ENCODE measurements around the gene CORIN.
"Not testable (repeated sequence)": the region's sequence is repeated elsewhere in the genome, so short reads cannot be mapped to it uniquely, and the experiment has no call there.

DNA sequence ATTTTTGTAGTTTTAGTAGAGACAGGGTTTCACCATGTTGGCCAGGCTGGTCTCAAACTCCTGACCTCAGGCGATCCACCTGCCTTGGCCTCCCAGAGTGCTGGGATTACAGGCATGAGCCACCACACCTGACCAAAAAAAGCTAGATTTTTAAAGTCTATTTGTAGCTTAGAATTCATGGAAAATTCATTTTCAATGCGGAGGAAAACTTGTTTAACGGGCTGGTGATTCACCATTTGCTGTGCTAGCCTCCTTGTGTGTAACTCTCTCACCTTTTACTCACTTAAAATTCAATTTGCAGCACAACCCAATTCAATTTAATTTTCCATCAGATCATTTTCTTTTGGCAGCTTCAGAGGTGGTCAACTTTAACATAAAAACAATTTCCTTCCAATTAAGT lies 281.9 kb downstream of the CORIN start:
- not testable (repeated sequence) for TF ChIP-seq HDAC2 (IDR thresholded peaks at IDR 0.05); NR3C1 (IDR thresholded peaks at IDR 0.05); POLR2A (IDR thresholded peaks at IDR 0.05; ENCODE audit: low read length); CHD4 (IDR thresholded peaks at IDR 0.05; ENCODE audit: borderline replicate concordance); HEYL (CRISPR knock-in tag; IDR thresholded peaks at IDR 0.05); JUNB (IDR thresholded peaks at IDR 0.05); EP300 (IDR thresholded peaks at IDR 0.05)
- TF ChIP-seq, protein P1, sequence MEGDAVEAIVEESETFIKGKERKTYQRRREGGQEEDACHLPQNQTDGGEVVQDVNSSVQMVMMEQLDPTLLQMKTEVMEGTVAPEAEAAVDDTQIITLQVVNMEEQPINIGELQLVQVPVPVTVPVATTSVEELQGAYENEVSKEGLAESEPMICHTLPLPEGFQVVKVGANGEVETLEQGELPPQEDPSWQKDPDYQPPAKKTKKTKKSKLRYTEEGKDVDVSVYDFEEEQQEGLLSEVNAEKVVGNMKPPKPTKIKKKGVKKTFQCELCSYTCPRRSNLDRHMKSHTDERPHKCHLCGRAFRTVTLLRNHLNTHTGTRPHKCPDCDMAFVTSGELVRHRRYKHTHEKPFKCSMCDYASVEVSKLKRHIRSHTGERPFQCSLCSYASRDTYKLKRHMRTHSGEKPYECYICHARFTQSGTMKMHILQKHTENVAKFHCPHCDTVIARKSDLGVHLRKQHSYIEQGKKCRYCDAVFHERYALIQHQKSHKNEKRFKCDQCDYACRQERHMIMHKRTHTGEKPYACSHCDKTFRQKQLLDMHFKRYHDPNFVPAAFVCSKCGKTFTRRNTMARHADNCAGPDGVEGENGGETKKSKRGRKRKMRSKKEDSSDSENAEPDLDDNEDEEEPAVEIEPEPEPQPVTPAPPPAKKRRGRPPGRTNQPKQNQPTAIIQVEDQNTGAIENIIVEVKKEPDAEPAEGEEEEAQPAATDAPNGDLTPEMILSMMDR (IDR thresholded peaks at IDR 0.05): not testable (repeated sequence)
- TF ChIP-seq, protein P2, sequence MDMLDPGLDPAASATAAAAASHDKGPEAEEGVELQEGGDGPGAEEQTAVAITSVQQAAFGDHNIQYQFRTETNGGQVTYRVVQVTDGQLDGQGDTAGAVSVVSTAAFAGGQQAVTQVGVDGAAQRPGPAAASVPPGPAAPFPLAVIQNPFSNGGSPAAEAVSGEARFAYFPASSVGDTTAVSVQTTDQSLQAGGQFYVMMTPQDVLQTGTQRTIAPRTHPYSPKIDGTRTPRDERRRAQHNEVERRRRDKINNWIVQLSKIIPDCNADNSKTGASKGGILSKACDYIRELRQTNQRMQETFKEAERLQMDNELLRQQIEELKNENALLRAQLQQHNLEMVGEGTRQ (IDR thresholded peaks at IDR 0.05): not testable (repeated sequence)
- TF ChIP-seq, protein P3, sequence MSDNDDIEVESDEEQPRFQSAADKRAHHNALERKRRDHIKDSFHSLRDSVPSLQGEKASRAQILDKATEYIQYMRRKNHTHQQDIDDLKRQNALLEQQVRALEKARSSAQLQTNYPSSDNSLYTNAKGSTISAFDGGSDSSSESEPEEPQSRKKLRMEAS (IDR thresholded peaks at IDR 0.05): not testable (repeated sequence)
- TF ChIP-seq, protein P4, sequence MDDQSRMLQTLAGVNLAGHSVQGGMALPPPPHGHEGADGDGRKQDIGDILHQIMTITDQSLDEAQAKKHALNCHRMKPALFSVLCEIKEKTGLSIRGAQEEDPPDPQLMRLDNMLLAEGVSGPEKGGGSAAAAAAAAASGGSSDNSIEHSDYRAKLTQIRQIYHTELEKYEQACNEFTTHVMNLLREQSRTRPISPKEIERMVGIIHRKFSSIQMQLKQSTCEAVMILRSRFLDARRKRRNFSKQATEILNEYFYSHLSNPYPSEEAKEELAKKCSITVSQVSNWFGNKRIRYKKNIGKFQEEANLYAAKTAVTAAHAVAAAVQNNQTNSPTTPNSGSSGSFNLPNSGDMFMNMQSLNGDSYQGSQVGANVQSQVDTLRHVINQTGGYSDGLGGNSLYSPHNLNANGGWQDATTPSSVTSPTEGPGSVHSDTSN (IDR thresholded peaks at IDR 0.05): not testable (repeated sequence)
- TF ChIP-seq, protein P5, sequence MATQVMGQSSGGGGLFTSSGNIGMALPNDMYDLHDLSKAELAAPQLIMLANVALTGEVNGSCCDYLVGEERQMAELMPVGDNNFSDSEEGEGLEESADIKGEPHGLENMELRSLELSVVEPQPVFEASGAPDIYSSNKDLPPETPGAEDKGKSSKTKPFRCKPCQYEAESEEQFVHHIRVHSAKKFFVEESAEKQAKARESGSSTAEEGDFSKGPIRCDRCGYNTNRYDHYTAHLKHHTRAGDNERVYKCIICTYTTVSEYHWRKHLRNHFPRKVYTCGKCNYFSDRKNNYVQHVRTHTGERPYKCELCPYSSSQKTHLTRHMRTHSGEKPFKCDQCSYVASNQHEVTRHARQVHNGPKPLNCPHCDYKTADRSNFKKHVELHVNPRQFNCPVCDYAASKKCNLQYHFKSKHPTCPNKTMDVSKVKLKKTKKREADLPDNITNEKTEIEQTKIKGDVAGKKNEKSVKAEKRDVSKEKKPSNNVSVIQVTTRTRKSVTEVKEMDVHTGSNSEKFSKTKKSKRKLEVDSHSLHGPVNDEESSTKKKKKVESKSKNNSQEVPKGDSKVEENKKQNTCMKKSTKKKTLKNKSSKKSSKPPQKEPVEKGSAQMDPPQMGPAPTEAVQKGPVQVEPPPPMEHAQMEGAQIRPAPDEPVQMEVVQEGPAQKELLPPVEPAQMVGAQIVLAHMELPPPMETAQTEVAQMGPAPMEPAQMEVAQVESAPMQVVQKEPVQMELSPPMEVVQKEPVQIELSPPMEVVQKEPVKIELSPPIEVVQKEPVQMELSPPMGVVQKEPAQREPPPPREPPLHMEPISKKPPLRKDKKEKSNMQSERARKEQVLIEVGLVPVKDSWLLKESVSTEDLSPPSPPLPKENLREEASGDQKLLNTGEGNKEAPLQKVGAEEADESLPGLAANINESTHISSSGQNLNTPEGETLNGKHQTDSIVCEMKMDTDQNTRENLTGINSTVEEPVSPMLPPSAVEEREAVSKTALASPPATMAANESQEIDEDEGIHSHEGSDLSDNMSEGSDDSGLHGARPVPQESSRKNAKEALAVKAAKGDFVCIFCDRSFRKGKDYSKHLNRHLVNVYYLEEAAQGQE (IDR thresholded peaks at IDR 0.05): not testable (repeated sequence)
